Esophagus muscularis mucosa (tissue), 4 donors: ENCODE measurements around the gene PAM. TPM values are rescaled to one million over a fixed set of nuclear protein-coding genes. Genes with fewer than 3 reads are reported as not detected.
"Not testable (repeated sequence)": the region's sequence is repeated elsewhere in the genome, so short reads cannot be mapped to it uniquely, and the experiment has no call there.

ENCODE experiments used
- DNase-seq: peaks from one replicate; pipeline ENCODE4 v3.0.0-alpha.2; 2017; ENCODE audit errors: extremely low spot score
- H3K27ac ChIP-seq, 4 donors: fragments of 200-600 bp; sonication (generic); replicated peaks in 1 of 4; 1 replicate in 3 of 4; 2 replicates in 1 of 4; pipeline ENCODE4 v1.5.1; 2016 to 2019; ENCODE audit warnings: mild to moderate bottlenecking in 1 of 4
- H3K27me3 ChIP-seq, 4 donors: fragments of 200-600 bp; sonication (generic); one replicate each; pipeline versions ENCODE4 v1.5.1 to v1.6.0; 2016 to 2019
- H3K36me3 ChIP-seq, 4 donors: fragments of 200-600 bp; sonication (generic); one replicate each; pipeline ENCODE4 v1.5.1; 2016 to 2019
- H3K4me1 ChIP-seq, 4 donors: fragments of 200-600 bp; sonication (generic); one replicate each; pipeline ENCODE4 v1.5.1; 2016 to 2019
- H3K4me3 ChIP-seq, 4 donors: fragments of 200-600 bp; sonication (generic); 1 replicate in 2 of 4; 2 replicates in 2 of 4; pipeline ENCODE4 v1.5.1; 2016 to 2019; ENCODE audit warnings: mild to moderate bottlenecking in 4 of 4, moderate library complexity in 1 of 4
- H3K9me3 ChIP-seq, 4 donors: fragments of 200-600 bp; sonication (generic); 1 replicate in 3 of 4; 2 replicates in 1 of 4; pipeline ENCODE4 v1.5.1; 2016 to 2019
- CTCF ChIP-seq, 3 experiments: fragments of 200-600 bp in 2 of 3; fragments of 450-650 bp in 1 of 3; sonication (generic) in 2 of 3; IDR thresholded peaks; one replicate each; pipeline ENCODE4 v1.5.1; 2017 to 2019; ENCODE audit warnings: antibody characterized with exemption in 3 of 3, mild to moderate bottlenecking in 2 of 3, moderate library complexity in 1 of 3
- EP300 ChIP-seq: sonication (generic); formaldehyde crosslinking; IDR thresholded peaks from one replicate; pipeline ENCODE4 v1.6.1; 2017; ENCODE audit warnings: antibody characterized with exemption
- POLR2A ChIP-seq: fragments of 450-650 bp; IDR thresholded peaks from one replicate; pipeline ENCODE4 v1.6.1; 2017; ENCODE audit warnings: antibody characterized with exemption, moderate library complexity, mild to moderate bottlenecking, low read depth
- POLR2AphosphoS5 ChIP-seq, 2 donors: sonication (generic); formaldehyde crosslinking; IDR thresholded peaks; one replicate each; pipeline ENCODE4 v1.6.1; 2017; ENCODE audit warnings: antibody characterized with exemption in 2 of 2
- WGBS: methylation state at CpG from one replicate; pipeline ENCODE4 v1.1.5; 2018; 5-methylcytosine and 5-hydroxymethylcytosine counted together
- intact Hi-C: fragments of 100-400 bp; cut with DNase I; formaldehyde crosslinking; loops from one replicate; pipeline ENCODE4 v1.15.1; 2023
- total RNA-seq, 4 donors: library from RNA; depleted of rRNA; stranded (reverse); fragments of >200 nt; gene quantifications; one replicate each; pipeline versions ENCODE4 v1.1.0 to v1.2.1, GENCODE V29; 2016

The PAM gene
- total RNA-seq, 4 donors from 2014 or later: 212 to 250 (median 227) TPM

GRCh38 chr5:102988459-102988858 lies 233.4 kb downstream of the PAM start:
- no peaks in the 10 kb centered on the region for H3K27me3 ChIP-seq
- H3K4me3 ChIP-seq: no peak overlapping the region
- no peaks in the 10 kb centered on the region for H3K36me3 ChIP-seq
- no peak for TF ChIP-seq POLR2AphosphoS5 (IDR thresholded peaks at IDR 0.05)
- TF ChIP-seq CTCF (IDR thresholded peaks at IDR 0.05): no peak
- no peak for TF ChIP-seq POLR2A
- TF ChIP-seq EP300: no peak
- H3K9me3 ChIP-seq: no peaks in the 10 kb centered on the region
- H3K4me1 ChIP-seq: peaks cover 0 to 5% (median 0%) of the 10 kb centered on the region in 4 donors
- WGBS: 93% methylated on average over 3 of the region's 3 CpGs
- intact Hi-C loops: no loop called here
- H3K27ac ChIP-seq: no peak overlapping the region
- no peak for DNase-seq

- Histone ChIP-seq H3K4me1 (peaks cover 0 to 5% (median 0%) of the 10 kb centered on the region in 4 donors), H3K36me3 (peaks cover 0 to 8% (median 0%) of the 10 kb centered on the region in 4 donors), H3K27me3 (no peaks in the 10 kb centered on the region), H3K27ac (no peak overlapping the region), H3K4me3 (no peak overlapping the region), H3K9me3 (no peaks in the 10 kb centered on the region)
- DNase-seq: no peak
- intact Hi-C loops: no loop called here
- TF ChIP-seq POLR2AphosphoS5 (IDR thresholded peaks at IDR 0.05): no peak
- no peak for TF ChIP-seq CTCF (IDR thresholded peaks at IDR 0.05)
- no peak for TF ChIP-seq POLR2A
- TF ChIP-seq EP300: no peak
Measured at GRCh38 chr5:102991802-102992201, 236.7 kb downstream of the PAM start.

GRCh38 chr5:102996011-102996575 lies 241.0 kb downstream of the PAM start:
- Histone ChIP-seq H3K4me3 (no peak overlapping the region), H3K27ac (no peak overlapping the region), H3K4me1 (peaks cover 0 to 5% (median 0%) of the 10 kb centered on the region in 4 donors), H3K36me3 (peaks cover 0 to 17% (median 5%) of the 10 kb centered on the region in 4 donors), H3K9me3 (no peaks in the 10 kb centered on the region), H3K27me3 (no peaks in the 10 kb centered on the region)
- TF ChIP-seq POLR2AphosphoS5 (IDR thresholded peaks at IDR 0.05) (no peak), CTCF (IDR thresholded peaks at IDR 0.05) (no peak), POLR2A (no peak), EP300 (no peak)
- WGBS: 83% methylated on average over 1 of the region's 1 CpG
- intact Hi-C loops: no loop called here
- no peak for DNase-seq

- no peak overlapping the region for H3K27ac ChIP-seq
- intact Hi-C loops: no loop called here
- TF ChIP-seq CTCF (IDR thresholded peaks at IDR 0.05) (no peak), EP300 (no peak), POLR2A (no peak), POLR2AphosphoS5 (IDR thresholded peaks at IDR 0.05) (no peak)
- no peaks in the 10 kb centered on the region for H3K27me3 ChIP-seq
- H3K4me3 ChIP-seq: no peak overlapping the region
- H3K36me3 ChIP-seq: peaks cover 0 to 17% (median 6%) of the 10 kb centered on the region in 4 donors
- H3K4me1 ChIP-seq: peaks cover 0 to 2% (median 1%) of the 10 kb centered on the region in 4 donors
- no peaks in the 10 kb centered on the region for H3K9me3 ChIP-seq
- no peak for DNase-seq
- 64% methylated on average over 2 of the region's 2 CpGs for WGBS
Measured at GRCh38 chr5:102998224-102998623, 243.1 kb downstream of the PAM start.

GRCh38 chr5:102999191-102999590 lies 244.1 kb downstream of the PAM start:
- no peak overlapping the region for H3K27ac ChIP-seq
- intact Hi-C loops: no loop called here
- peaks cover 0 to 12% (median 10%) of the 10 kb centered on the region in 4 donors for H3K4me1 ChIP-seq
- WGBS: 95% methylated on average over 3 of the region's 3 CpGs
- no peaks in the 10 kb centered on the region for H3K27me3 ChIP-seq
- no peak for DNase-seq
- no peaks in the 10 kb centered on the region for H3K9me3 ChIP-seq
- TF ChIP-seq POLR2AphosphoS5 (IDR thresholded peaks at IDR 0.05) (no peak), EP300 (no peak), CTCF (IDR thresholded peaks at IDR 0.05) (no peak), POLR2A (no peak)
- H3K36me3 ChIP-seq: peaks cover 0 to 14% (median 5%) of the 10 kb centered on the region in 4 donors
- no peak overlapping the region for H3K4me3 ChIP-seq

- intact Hi-C loops: not testable (repeated sequence)
- H3K36me3 ChIP-seq: peaks cover 0 to 14% (median 4%) of the 10 kb centered on the region in 4 donors
- WGBS: 100% methylated on average over 1 of the region's 1 CpG
Measured at GRCh38 chr5:102999621-103000020, 244.5 kb downstream of the PAM start.

More at GRCh38 chr5:102999621-103000020, 244.5 kb downstream of the PAM start:
- not testable (repeated sequence) for H3K27me3 ChIP-seq, DNase-seq, H3K4me3 ChIP-seq, H3K27ac ChIP-seq, H3K9me3 ChIP-seq
- peaks cover 0 to 16% (median 13%) of the 10 kb centered on the region in 4 donors for H3K4me1 ChIP-seq
